Amniotic epithelial cell (primary cell): ENCODE results near the gene STXBP5.

ENCODE experiments used
- DNase-seq: peaks from one replicate; pipeline ENCODE4 v3.0.0-alpha.2; 2010; ENCODE audit warnings: low read depth

Gene STXBP5

DNA sequence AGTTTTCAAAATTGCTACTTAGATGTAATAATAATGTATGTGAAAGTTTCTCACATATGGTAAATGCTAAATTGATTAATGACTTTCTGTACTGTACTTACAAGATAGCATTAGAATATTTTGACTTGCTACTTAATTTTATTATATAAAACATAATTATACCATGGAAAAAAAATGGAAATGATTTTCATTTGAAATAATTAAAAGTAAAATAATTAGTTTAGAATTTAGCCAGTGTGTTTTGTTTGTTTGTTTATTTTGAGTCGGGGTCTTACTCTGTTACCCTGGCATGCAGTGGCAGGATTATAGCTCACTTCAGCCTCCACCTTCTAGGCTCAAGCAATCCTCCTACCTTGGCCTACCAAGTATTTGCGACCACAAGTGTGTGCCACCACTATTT, 7.1 kb downstream of the STXBP5 start:
- no peak for DNase-seq

DNA sequence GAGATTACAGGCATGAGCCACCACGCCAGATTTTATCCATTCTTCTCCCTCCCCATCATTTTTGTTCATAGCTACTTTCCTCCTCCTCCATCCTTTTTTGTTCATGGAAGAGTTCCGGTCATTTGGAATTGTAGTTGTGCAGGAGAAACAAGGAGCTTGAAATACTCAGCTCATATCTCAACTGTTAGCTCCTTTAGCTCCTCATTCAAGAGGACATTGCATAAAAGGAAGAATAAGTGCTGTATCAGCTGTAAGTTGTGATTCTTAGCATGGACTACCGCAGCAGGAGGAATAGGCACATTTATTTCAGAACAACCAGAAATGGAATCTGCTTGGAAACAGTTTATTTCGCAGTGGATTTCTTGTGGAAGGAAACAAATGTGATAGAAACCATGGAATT, 7.6 kb downstream of the STXBP5 start:
- DNase-seq, result no peak

DNA sequence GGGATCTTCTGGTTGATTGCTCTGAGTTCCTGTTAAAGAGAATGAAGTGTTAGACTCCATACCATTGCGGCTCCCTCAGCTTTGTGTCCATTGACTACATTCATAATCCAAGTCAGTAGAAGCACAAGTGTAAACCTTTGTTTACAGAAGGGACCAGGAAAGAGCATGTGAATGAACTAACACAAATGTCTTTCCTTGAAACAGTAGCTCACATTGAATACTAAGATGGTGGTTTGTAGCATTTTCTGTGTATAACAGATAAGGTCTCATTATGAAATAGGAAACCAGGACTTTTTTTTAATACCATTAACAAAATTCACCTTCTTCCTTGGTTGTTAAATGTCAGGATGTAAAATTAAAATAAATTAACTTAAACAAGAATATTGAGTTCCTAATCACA, 8.4 kb downstream of the STXBP5 start:
- DNase-seq, result no peak

DNA sequence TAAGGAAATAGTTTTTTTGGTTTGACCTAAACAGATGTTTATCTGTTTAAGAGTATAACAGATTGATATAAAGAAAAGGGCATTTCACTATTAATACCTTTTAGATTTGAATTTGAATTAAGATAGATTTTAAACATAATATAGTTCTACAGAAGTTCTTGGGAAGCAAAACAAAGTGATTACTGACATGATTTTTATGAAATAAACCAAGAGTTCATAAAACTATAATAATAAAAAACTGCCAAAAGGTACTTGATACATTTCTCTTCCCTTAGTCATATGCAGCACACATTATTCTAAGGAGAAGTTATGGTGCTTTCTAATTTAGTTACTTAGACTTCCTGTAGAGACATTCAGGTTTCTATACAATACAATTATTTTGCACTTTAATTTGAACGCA, 9.6 kb downstream of the STXBP5 start:
- DNase-seq, result no peak

DNA sequence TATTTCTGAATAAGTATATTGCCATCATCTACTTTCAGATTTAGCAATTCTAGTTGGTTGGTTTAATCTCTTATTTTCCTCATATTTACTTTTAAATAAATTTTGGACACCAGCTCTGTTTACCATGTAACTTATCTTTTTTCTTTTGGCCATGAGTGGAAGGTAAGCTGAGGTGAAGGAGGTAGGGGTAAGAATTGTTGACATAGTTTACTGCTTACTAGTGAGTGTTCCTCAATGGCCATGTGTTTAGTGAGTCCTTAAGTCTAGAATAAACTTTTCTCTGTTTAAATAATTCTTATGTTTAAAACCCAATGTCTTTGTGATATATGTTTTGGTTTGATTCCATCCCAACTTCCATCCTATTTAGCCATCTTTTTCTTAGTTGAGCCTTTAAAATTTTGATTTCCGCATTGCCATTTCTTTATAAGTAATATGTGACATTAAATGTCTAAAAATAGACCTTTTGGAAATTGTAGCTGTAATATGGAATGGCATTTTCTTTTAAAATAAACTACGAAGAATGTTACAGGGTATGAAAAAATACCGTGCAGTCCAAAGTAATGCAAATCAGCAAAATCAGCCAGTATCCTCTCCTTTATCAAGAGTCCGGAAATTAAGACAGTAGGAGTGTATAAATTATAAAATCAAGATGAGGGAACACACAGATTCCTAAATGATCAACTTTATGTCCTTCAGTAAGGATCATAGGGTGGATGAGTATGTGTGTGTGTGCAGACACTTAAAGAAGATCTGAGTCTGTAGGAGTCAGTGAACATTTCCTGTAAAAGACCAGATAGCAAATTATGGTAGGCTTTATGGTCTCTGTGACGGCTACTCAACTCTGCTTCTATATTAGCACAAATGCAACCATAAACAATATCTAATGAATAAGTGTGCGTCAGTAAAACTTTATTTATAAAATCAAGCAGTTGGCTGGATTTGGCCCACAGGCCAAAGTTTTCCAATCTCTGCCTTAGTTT, 10.3 kb downstream of the STXBP5 start:
- DNase-seq, result no peak

DNA sequence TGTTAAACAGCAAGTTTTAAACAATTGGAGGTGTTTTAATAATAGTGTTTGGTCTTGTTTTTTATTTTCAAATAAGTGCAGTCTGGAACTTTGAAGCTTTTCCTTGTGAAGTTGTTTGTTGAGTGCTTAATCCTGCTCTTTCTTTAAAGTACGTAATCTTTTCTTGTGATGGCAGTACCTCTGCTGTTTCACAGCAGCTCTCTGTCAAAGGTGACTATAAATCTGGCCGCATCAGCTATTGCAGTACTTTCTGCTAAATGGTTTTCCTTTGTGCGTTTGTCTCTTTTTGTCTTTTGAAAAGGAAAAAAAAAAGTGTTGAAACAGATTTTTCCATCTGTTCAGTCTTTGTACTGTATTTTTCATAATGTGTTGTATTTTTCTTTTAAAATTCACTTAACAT, 12.7 kb downstream of the STXBP5 start:
- peak; percentile 21 for DNase-seq

DNA sequence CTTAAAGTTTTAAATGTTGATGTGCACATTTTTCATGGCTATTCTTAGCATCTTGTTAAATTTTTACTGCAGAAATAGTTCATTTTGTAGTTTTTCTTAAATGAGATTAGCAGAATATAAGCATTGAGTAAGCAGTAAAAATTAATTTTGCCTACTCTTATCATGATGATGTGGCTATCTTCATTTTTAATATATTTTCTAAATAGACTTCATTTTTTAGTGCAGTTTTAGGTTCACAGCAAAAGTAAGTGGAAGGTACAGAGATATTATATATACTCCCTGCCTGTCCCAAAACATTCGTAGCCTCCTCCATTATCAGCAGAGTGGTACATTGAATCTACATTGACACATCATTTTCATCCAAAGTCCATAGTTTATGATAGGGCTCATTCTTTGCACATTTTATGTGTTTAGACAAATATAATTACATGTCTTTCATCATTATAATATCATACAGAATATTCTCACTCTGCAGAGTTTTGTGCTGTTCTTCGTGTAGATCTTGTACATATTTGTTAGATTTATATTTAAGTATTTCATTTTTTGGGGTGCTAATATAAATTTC, 13.7 kb downstream of the STXBP5 start:
- no peak for DNase-seq

DNA sequence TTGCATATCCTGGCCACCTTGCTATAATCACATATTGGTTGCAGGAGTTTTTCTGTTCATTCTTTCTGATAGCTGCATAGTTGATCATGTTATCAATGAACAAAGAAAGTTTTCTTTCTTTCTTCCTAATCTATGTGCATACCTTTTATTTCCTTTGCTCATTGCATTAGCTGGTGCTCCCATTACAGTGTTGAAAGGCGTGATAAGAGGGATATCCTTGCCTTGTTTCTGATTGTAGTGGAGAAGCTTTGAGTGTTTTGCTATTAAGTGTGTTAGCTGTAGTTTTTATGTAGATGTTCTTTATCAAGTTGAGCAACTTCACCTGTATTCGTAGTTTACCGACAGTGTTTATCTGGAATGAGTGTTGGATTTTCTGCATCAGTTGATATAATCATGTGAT, 14.6 kb downstream of the STXBP5 start:
- no peak for DNase-seq

DNA sequence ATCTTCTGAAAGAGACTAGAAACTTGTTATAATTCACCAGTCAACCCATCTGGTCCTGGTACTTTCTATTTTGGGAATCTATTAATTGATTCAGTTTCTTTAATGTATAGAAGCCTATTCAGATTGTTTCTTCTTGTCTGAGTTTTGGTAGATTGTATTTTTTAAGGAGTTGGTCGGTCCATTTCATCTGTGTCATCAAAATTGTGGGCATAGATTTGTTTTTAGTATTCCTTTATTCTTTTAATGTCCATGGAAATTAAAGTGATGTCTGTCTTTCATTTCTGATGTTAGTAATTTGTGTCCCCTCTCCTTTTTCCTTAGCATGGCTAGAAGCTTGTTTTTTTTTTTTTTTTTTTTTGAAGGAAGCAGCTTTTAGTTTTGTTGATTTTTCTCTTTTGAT, 15.2 kb downstream of the STXBP5 start:
- DNase-seq, result no peak

DNA sequence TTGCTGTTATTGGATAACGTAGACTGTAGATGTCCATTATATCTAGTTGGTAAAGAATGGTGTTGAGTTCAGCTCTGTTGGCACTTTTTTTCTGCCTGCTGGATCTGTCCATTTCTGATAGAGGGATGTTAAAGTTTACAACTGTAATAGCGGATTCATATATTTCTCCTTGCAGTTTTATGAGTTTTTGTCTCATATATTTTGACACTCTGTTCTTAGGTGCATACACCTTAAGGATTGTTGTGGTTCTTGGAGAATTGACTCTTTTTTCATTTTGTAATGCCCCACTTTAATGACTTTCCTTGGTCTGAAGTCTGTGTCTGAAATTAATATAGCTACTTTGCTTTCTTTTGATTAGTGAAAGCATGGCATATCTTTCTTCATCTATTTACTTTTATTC, 16.1 kb downstream of the STXBP5 start:
- no peak for DNase-seq

DNA sequence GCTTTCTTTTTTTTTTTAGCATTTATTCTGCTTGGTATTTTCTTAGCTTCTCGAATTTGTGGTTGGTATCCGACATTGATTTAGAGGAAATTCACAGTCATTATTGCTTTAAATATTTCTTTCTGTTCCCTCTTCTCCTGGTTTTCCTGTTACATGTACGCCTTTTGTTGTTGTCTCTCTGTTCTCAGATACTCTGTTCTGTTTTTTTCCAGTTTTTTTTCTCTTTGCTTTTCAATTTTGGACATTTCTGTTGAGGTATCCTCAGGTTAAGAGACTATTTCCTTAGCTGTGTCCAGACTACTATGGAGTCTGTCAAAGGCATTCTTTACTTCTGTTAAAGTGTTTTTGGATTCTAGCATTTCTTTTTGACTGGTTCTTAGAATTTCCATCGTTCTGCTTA, 17.5 kb downstream of the STXBP5 start:
- DNase-seq, result no peak

DNA sequence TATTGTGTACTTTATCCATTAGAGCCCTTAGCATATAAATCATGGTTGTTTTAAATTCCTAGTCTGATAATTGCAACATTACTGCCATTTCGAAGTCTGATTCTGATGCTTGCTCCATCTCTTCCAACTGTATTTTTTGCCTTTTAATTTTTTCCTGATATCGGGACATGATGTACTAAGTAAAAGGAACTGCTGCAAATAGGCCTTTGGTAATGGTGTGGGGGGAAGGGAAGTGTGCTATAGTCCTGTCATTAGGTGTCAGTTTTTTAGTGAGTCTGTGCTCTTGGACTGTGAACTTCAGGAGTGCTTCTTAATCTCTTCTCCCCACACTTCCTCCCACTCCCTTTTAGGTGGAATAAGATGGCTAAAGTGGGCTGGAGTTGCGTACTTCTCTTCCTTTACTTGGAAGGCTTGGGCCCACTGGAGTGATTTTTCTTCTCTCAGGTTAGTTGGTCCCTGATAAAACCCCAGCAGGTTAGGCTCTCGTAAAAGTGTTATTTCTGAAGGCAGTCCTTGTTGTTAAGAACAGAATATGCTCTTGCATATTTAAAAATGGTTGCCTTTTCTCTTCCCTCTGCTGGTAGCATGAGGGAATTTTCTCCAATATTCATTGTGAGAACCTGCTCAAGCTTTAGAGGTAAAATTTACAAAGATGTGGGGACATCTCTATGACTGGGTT, 18.1 kb downstream of the STXBP5 start:
- DNase-seq, result peak; percentile 52

DNA sequence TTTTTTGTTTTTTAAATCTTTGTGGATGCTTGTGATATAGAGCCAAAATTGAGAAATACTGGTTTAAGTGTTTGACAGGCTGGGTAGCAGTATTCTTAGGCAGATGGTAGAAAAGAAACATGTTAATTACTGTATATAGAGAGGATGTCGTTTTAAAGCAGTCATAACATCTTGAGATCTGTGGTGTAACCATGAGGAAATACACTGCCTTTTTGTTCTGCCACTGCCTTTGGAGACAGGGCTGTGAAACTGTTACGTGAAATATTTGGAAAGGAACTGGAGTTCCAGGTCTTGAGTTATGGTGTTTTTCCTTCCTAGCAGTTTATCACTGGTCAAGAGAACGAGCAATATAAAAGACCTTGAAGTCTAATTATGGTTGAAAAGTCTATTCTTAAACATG, 19.5 kb downstream of the STXBP5 start:
- DNase-seq, result no peak

DNA sequence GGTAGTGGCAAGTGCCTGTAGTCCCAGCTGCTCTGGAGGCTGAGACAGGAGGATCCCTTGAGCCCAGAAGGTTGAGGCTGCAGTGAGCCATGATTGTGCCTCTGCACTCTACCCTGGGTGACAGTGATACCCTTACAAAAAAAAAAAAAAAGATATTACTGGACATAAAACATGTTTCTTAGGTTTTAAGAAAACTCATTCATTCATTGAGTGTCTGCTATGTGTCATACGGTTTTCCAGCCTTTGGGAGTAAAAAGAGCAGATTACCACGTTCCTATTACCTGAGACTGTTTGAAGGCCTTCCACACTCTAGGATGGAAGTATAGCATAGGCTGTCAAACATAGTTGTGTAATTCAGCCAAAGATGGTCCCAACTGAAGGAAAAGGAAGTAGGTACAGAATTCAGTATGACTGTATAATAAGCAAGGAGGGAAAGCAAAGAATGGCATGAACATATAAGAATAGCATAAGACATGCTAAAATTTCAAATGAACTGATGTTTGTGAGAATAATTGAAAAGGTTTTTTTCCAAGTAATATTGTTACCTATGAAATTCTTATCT, 22.0 kb downstream of the STXBP5 start:
- no peak for DNase-seq

DNA sequence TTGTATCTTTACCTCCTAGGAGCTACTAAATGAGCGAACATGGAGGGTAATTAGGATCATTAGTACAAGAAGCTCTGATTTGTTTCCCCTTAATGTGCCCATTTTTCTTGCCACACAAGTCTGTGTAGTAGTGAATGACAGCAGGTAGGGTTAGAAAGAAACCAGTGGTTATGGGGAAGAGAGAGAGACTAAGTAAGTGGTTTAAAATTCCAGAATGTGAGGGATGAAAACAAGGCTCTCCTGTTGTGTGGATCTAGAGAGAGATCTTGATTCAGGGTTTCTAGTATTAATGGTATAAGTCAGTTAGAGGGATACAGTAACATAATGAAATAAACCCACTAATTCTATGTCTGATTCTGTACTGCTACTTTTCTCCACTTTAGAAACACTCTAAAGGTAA, 22.7 kb downstream of the STXBP5 start:
- DNase-seq, result no peak

DNA sequence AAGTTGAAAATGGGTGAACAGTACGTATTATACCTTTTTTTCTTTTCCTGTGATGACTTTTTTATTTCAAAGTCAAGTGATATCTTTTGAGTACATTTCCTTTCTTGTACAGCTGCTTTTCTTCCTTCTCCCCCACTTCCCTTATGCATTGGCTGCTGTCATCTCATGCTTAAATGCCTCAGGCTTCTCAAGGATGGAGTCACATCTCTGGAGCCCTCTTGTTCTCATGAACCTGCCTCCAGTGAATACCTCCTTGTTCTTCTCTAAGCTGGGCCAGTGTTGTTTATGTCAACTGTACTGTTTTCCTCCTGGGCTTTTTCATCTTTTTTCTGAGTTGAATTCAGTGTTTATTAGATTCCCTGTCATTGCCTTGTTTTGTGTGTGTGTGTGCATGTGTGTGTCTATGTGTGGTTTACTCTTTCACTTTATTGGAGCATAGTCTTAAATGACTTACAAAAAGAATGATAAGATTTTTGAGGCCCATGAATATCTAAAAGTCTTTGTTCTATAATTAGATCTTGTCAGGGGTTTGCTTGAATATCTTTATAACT, 23.6 kb downstream of the STXBP5 start:
- DNase-seq, result no peak

DNA sequence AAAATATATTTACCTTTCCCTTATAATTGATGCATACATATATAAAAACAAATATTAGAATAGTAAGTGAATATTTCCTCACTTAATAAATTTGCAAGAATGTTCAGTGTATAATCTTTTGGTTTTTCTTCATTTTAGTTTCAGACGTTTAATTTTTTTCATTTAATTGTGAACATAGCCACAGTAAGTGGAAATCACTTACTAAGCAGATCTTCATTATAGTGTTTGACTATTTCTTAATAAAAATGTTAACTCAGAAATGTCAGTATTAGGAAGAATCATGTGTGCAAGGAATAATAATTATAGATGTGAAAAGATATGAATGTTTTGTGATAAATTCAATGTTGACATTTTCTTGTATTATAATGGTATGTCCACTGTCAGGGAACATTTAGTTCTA, 27.4 kb downstream of the STXBP5 start:
- DNase-seq, result no peak

DNA sequence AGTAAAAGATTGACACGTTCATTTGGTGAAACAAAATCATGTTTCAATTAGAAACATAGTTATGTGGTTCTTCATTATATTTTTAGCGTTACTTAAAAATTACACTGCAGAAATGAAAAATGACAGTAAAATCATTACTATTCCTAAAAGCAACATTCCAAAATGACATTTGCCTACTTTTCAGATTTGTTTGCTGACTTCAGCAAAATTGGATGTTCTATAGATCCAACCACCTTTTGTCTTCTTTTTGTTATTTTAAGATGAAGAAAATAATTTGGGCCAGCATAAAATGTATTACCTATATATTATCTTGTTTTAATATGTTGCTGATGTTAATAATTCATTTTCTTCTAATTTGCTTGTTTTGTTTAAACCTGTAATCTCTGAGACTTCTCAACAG, 30.5 kb downstream of the STXBP5 start:
- no peak for DNase-seq

DNA sequence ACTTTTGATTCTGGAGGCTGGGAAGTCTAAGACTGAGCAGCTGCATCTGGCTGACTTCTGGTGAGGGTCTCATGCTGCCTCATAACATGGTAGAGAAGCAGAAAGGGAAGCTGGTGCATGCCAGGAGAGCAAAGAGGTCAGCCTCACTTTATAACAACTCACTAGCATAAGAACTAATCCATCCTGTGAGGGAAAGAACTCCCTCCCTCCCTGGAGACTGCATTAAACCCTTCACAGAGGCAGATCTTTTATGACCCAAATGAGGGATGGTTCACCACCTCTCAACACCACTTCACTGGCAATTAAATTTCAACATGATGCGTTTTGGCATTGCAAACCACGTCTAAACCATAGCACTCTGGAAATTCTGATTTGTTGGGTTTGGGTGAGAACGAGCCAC, 33.9 kb downstream of the STXBP5 start:
- DNase-seq, result no peak

DNA sequence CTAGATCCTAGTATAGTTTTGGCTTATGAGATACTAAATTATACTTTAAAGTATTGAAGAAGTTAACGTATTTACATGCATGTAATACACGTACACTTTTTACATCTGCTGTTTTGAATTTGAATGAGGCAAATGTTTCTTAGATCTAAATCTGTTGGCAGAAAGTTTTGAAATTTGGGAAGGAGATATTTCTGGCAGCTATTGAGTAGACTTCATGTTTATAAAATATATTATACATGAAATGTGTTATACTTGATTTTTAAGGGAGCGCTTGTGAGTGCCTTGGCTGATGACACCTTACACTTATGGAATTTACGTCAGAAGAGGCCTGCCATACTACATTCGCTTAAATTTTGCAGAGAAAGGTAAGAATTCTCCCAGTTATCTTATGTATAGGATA, 34.7 kb downstream of the STXBP5 start:
- no peak for DNase-seq

DNA sequence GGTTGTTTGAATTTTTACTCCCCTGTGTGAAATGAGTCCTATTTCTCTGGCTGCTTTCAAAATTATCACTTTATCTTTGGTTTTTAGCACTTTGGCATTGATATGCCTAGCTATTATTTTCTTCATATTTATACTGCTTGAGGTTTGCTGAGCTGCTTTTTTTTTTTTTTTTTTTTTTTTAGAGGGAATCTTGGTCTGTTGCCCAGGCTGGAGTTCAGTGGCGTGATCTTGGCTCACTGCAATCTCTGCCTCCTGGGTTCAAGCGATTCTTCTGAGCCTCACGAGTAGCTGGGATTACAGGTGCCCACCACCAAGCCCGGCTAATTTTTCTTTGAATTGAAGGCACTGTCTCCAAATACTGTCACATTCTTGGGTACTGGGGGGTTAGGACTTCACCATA, 40.6 kb downstream of the STXBP5 start:
- no peak for DNase-seq

DNA sequence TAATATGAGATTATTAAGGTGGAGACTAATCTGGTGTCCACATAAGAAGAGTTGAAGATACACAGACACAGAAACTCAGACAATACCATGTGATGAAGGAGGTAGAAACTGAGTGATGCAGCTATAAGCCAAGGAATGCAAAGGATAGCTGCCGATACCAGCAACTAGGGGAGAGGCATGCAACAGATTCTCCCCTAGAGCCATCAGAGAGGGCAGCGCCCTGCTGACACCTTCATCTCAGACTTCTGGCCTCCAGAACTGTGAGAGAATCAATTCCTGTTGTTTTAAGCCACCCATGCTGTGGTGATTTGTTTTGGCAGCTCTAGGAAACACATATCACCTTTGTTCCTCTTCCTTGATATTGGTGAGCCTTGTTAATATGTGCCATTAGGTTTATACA, 41.5 kb downstream of the STXBP5 start:
- no peak for DNase-seq
